ENCODE data around the gene PDCD11.

The PDCD11 gene

GRCh38 chr10:103491729-103492364, 95.4 kb downstream of the PDCD11 start:
- TF ChIP-seq, protein P1, sequence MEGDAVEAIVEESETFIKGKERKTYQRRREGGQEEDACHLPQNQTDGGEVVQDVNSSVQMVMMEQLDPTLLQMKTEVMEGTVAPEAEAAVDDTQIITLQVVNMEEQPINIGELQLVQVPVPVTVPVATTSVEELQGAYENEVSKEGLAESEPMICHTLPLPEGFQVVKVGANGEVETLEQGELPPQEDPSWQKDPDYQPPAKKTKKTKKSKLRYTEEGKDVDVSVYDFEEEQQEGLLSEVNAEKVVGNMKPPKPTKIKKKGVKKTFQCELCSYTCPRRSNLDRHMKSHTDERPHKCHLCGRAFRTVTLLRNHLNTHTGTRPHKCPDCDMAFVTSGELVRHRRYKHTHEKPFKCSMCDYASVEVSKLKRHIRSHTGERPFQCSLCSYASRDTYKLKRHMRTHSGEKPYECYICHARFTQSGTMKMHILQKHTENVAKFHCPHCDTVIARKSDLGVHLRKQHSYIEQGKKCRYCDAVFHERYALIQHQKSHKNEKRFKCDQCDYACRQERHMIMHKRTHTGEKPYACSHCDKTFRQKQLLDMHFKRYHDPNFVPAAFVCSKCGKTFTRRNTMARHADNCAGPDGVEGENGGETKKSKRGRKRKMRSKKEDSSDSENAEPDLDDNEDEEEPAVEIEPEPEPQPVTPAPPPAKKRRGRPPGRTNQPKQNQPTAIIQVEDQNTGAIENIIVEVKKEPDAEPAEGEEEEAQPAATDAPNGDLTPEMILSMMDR (IDR thresholded peaks at IDR 0.05), result no peak
- H3K36me3 ChIP-seq (ENCODE audit: control insufficient read depth, insufficient read depth, low read length), result no peaks in the 10 kb centered on the region
- no peaks in the 10 kb centered on the region for H3K9me3 ChIP-seq (ENCODE audit: control insufficient read depth, low read length)
- no peak overlapping the region for H3K9ac ChIP-seq
- no peaks in the 10 kb centered on the region for H3K79me2 ChIP-seq
- peak overlapping the region; percentile 95 for H3K27ac ChIP-seq
- H3K4me2 ChIP-seq (ENCODE audit: low read length), result no peak overlapping the region
- H2AFZ ChIP-seq, result peak overlapping the region; percentile 13
- no peaks in the 10 kb centered on the region for H3K27me3 ChIP-seq (ENCODE audit: control insufficient read depth, insufficient read depth, low read length)
- H3K4me3 ChIP-seq (ENCODE audit: low read depth, low read length), result no peak overlapping the region
- H3K4me1 ChIP-seq, result peaks cover 21% of the 10 kb centered on the region

DNA sequence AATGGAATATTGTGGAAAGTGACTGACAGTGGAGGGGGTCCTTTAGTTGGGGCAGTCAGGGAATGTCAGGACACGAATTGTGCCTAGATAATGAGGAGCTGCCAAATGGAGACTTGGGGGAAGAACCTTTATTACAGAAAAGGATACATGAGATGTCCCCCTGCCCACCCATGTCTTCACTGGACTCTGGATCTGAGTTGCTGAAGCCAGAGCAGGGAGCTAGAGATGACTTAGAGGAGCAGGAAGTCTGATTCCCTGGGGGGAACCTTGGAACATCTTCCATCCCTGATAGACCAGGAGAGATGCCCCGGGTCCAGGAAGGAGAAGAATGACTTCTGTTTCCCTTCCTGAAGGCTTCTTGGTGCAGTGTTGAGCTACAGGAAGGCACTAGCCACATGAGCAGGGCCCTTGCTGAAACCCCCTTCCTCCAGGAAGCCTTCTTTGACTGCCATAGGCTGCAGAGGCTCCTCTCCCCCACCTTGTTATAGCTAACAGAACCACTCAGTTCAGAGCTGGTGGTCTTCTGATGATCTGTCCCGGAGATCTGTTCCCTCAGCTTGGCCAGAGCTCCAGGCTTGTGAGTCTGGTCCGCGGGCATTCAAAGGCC, 96.3 kb downstream of the PDCD11 start:
- no peaks in the 10 kb centered on the region for H3K79me2 ChIP-seq
- H3K4me1 ChIP-seq, result peaks cover 21% of the 10 kb centered on the region
- H3K4me3 ChIP-seq (ENCODE audit: low read depth, low read length), result no peak overlapping the region
- no peak overlapping the region for H3K9ac ChIP-seq
- H3K27ac ChIP-seq, result peak overlapping the region; percentile 95
- peak overlapping the region; percentile 96 for H3K4me2 ChIP-seq (ENCODE audit: low read length)
- no peaks in the 10 kb centered on the region for H3K9me3 ChIP-seq (ENCODE audit: control insufficient read depth, low read length)
- H3K27me3 ChIP-seq (ENCODE audit: control insufficient read depth, insufficient read depth, low read length), result no peaks in the 10 kb centered on the region
- peak overlapping the region; percentile 92 for H2AFZ ChIP-seq
- H3K36me3 ChIP-seq (ENCODE audit: control insufficient read depth, insufficient read depth, low read length), result no peaks in the 10 kb centered on the region
- TF ChIP-seq, protein P1 (IDR thresholded peaks at IDR 0.05), result no peak

DNA sequence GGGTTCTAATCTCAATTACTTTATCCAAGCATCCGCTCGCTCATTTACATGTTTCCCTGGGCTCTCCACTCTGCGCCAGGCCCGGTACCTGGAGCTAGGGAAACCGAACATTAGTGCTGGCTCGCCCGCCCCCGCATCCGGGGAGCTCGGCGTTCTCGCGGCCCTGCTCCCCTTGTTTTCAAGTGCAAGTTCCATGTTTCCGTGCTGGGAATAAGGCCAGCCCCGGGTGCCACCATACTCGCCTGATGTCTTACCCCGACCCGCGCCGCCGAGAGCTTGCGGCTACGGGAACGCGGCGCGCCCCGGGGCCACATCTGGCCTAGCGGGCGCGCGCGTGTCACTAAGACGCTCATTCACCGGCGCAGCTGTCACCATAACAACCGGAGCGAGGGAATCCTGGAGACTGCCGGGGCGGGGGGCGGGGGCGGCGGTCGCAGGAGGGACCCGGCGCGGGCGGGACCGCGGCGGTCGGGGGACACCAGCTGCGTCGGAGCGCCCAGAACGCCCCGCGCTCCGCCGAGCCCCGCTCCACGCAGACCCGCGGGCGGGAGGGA, 97.0 kb downstream of the PDCD11 start, which contains the start of gene NEURL1:
NEURL1 (plus strand) TSS at position 344 of the 554 bp plus-strand sequence. CDS start 683 bp downstream, outside the sequence.
- Histone ChIP-seq H3K36me3 (ENCODE audit: control insufficient read depth, insufficient read depth, low read length) (no peaks in the 10 kb centered on the region), H3K27me3 (ENCODE audit: control insufficient read depth, insufficient read depth, low read length) (no peaks in the 10 kb centered on the region), H3K9ac (peak within 1 kb of the TSS; percentile 35), H3K4me2 (ENCODE audit: low read length) (peak within 1 kb of the TSS; percentile 96), H3K27ac (peak within 1 kb of the TSS; percentile 95), H3K79me2 (no peaks in the 10 kb centered on the region), H3K4me3 (ENCODE audit: low read depth, low read length) (peak within 1 kb of the TSS; percentile 59), H3K4me1 (peaks cover 21% of the 10 kb centered on the region), H2AFZ (peak within 1 kb of the TSS; percentile 92), H3K9me3 (ENCODE audit: control insufficient read depth, low read length) (no peaks in the 10 kb centered on the region)
- TF ChIP-seq, protein P1 (IDR thresholded peaks at IDR 0.05), result no peak

DNA sequence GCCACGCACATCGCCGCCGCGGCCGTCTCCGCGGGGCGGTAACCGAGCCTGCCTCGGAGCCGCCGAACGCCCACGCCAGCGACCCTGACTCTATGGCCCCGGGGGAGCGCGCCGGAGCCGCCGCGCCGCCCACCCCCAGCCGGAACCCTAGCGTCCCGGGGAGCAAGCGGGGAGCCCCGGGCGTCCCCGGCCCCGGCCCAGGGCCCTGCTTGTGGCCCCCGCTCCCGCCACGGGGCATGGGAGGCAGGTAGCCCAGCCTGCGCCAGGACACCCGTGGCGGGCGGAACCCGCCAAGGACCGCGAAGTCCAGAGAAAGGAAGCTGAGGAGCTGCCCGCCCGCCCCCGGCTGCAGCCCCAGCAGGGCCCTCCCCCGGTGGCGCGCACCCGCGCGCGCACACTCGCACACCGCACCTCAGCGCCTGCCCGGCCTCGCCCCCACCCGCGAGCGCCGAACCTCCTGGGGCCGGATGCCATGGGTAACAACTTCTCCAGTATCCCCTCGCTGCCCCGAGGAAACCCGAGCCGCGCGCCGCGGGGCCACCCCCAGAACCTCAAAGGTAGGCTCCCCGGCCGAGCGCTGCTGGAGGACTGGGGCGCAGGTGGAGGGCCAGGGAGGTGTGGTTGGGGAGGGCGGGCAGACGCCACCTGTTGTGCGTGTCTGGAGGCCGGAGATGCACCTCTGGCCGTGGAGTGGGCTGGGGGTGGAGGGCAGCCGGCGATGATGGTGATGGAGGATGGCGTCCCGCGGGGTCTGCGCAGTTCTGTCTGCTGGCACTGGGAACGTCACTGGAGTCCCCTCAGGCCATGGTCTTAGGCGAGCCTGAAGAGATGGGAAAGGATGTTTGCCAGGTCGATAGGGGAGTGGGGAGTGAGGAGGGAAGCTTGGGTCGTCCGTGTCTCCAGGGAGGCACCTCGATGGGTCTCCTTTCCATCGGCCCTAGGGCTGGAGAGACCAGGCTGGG, 97.8 kb downstream of the PDCD11 start:
- Histone ChIP-seq H3K4me3 (ENCODE audit: low read depth, low read length) (peak overlapping the region; percentile 59), H3K27me3 (ENCODE audit: control insufficient read depth, insufficient read depth, low read length) (no peaks in the 10 kb centered on the region), H3K27ac (no peak overlapping the region), H3K4me2 (ENCODE audit: low read length) (peak overlapping the region; percentile 96), H3K9me3 (ENCODE audit: control insufficient read depth, low read length) (no peaks in the 10 kb centered on the region), H2AFZ (peak overlapping the region; percentile 92), H3K4me1 (peaks cover 21% of the 10 kb centered on the region), H3K79me2 (no peaks in the 10 kb centered on the region), H3K9ac (peak overlapping the region; percentile 35), H3K36me3 (ENCODE audit: control insufficient read depth, insufficient read depth, low read length) (no peaks in the 10 kb centered on the region)
- TF ChIP-seq, protein P1 (IDR thresholded peaks at IDR 0.05), result no peak

All from parathyroid adenoma (tissue), 2 donors.